Colonic mucosa (tissue), 4 donors: ENCODE measurements around the gene CDH18. TPM values are rescaled to one million over a fixed set of nuclear protein-coding genes. Genes with fewer than 3 reads are reported as not detected.

Source experiments
- DNase-seq: peaks from one replicate; pipeline ENCODE4 v3.0.0-alpha.2; 2020
- H3K27ac ChIP-seq: fragments of 200-600 bp; one replicate; pipeline ENCODE4 v1.8.0; 2021
- H3K27me3 ChIP-seq: fragments of 200-600 bp; one replicate; pipeline ENCODE4 v1.8.0; 2021
- H3K36me3 ChIP-seq: fragments of 200-600 bp; one replicate; pipeline ENCODE4 v1.8.0; 2021
- H3K4me1 ChIP-seq: fragments of 200-600 bp; one replicate; pipeline ENCODE4 v1.8.0; 2021; ENCODE audit warnings: mild to moderate bottlenecking
- H3K4me3 ChIP-seq: fragments of 200-600 bp; one replicate; pipeline ENCODE4 v1.8.0; 2021
- H3K9ac ChIP-seq, 2 donors: one replicate each; pipeline ENCODE4 v1.7.0; 2013; ENCODE audit warnings: control low read depth in 2 of 2, low read depth in 2 of 2, low read length in 2 of 2
- H3K9me3 ChIP-seq: fragments of 200-600 bp; one replicate; pipeline ENCODE4 v1.8.0; 2021
- CTCF ChIP-seq: fragments of 200-600 bp; IDR thresholded peaks from one replicate; pipeline ENCODE4 v1.8.0; 2022; ENCODE audit warnings: antibody characterized with exemption, mild to moderate bottlenecking
- intact Hi-C: fragments of 100-400 bp; cut with DNase I; formaldehyde crosslinking; loops from one replicate; pipeline ENCODE4 v1.14.1; 2022
- total RNA-seq, 2 donors: library from RNA; stranded (reverse); fragmentation: NEBNext Ultra II Directional in 1 of 2; extraction: Animal tissue kit (Norgen Biotek cat#: 25700) in 1 of 2; gene quantifications; one replicate each; pipeline ENCODE4 v1.2.1, GENCODE V29; 2021
- donor health status: healthy.
- donor health status: DM: no; HTN: no; CAD: no.
- donor health status: DM: no; HTN: no; CAD: no.

The CDH18 gene
- total RNA-seq, 2 donors from 2014 or later = not detected

- no peaks in the 10 kb centered on the region for H3K36me3 ChIP-seq
- intact Hi-C loops = no loop called here
- no peak overlapping the region for H3K9ac ChIP-seq
- H3K4me3 ChIP-seq = no peak overlapping the region
- H3K9me3 ChIP-seq = no peaks in the 10 kb centered on the region
- H3K27ac ChIP-seq = no peak overlapping the region
- H3K27me3 ChIP-seq = no peaks in the 10 kb centered on the region
- no peak for DNase-seq
- no peaks in the 10 kb centered on the region for H3K4me1 ChIP-seq
- TF ChIP-seq CTCF = no peak
Observed at GRCh38 chr5:19903611-19904010, 84.4 kb downstream of the CDH18 start.

- no peaks in the 10 kb centered on the region for H3K27me3 ChIP-seq
- no peaks in the 10 kb centered on the region for H3K4me1 ChIP-seq
- intact Hi-C loops = no loop called here
- H3K9ac ChIP-seq = no peak overlapping the region
- no peaks in the 10 kb centered on the region for H3K9me3 ChIP-seq
- H3K27ac ChIP-seq = no peak overlapping the region
- H3K36me3 ChIP-seq = no peaks in the 10 kb centered on the region
- no peak for DNase-seq
- no peak for TF ChIP-seq CTCF
- no peak overlapping the region for H3K4me3 ChIP-seq
Observed at GRCh38 chr5:19902316-19902934, 85.6 kb downstream of the CDH18 start.

GRCh38 chr5:19900269-19900668, 87.7 kb downstream of the CDH18 start:
- H3K4me3 ChIP-seq = no peak overlapping the region
- no peak for TF ChIP-seq CTCF
- no peak overlapping the region for H3K27ac ChIP-seq
- H3K36me3 ChIP-seq = no peaks in the 10 kb centered on the region
- H3K4me1 ChIP-seq = no peaks in the 10 kb centered on the region
- no peak for DNase-seq
- intact Hi-C loops = no loop called here
- no peaks in the 10 kb centered on the region for H3K27me3 ChIP-seq
- no peak overlapping the region for H3K9ac ChIP-seq
- no peaks in the 10 kb centered on the region for H3K9me3 ChIP-seq

GRCh38 chr5:19891658-19892057, 96.3 kb downstream of the CDH18 start:
- no peaks in the 10 kb centered on the region for H3K36me3 ChIP-seq
- no peak overlapping the region for H3K9ac ChIP-seq
- no peak for DNase-seq
- no peaks in the 10 kb centered on the region for H3K9me3 ChIP-seq
- intact Hi-C loops = no loop called here
- TF ChIP-seq CTCF = no peak
- no peaks in the 10 kb centered on the region for H3K27me3 ChIP-seq
- H3K4me1 ChIP-seq = no peaks in the 10 kb centered on the region
- H3K27ac ChIP-seq = no peak overlapping the region
- H3K4me3 ChIP-seq = no peak overlapping the region

GRCh38 chr5:19886123-19886917, 101.7 kb downstream of the CDH18 start:
- H3K4me1 ChIP-seq = no peaks in the 10 kb centered on the region
- no peak overlapping the region for H3K9ac ChIP-seq
- H3K9me3 ChIP-seq = no peaks in the 10 kb centered on the region
- no peak overlapping the region for H3K27ac ChIP-seq
- DNase-seq = no peak
- H3K36me3 ChIP-seq = no peaks in the 10 kb centered on the region
- H3K27me3 ChIP-seq = no peaks in the 10 kb centered on the region
- H3K4me3 ChIP-seq = no peak overlapping the region
- intact Hi-C loops = no loop called here
- no peak for TF ChIP-seq CTCF
